Gastroesophageal sphincter (tissue), 3 donors: ENCODE measurements around the gene CEP72.

Source experiments
- CTCF ChIP-seq, 4 experiments: fragments of 200-600 bp in 2 of 4; fragments of 450-650 bp in 2 of 4; sonication (generic) in 1 of 4; IDR thresholded peaks; one replicate each; pipeline ENCODE4 v1.5.1; 2017 to 2019; ENCODE audit warnings: antibody characterized with exemption in 4 of 4, mild to moderate bottlenecking in 2 of 4, moderate library complexity in 2 of 4
- POLR2A ChIP-seq, 2 donors: fragments of 450-650 bp; IDR thresholded peaks; one replicate each; pipeline ENCODE4 v1.6.1; 2017; ENCODE audit warnings: antibody characterized with exemption in 2 of 2, mild to moderate bottlenecking in 2 of 2, moderate library complexity in 1 of 2
- POLR2AphosphoS5 ChIP-seq: sonication (generic); formaldehyde crosslinking; IDR thresholded peaks from one replicate; pipeline ENCODE4 v1.6.1; 2017; ENCODE audit warnings: antibody characterized with exemption

GRCh38 chr5:683551-684481, 71.7 kb downstream of the CEP72 start:
- TF ChIP-seq CTCF (IDR thresholded peaks at IDR 0.05): no peak
- no peak for TF ChIP-seq POLR2AphosphoS5
- TF ChIP-seq POLR2A (IDR thresholded peaks at IDR 0.05): no peak
